ENCODE measurements around the gene SPHK1. TPM values are rescaled to one million over a fixed set of nuclear protein-coding genes. Genes with fewer than 3 reads are reported as not detected.

SPHK1 gene
- total RNA-seq (10 to 100 TPM in 3 of 9 donors, 1 to 10 TPM in 6; 2.6 to 13.8 (median 4.6) TPM), polyA plus RNA-seq (10 to 100 TPM in 1 of 2 donors, 1 to 10 TPM in 1; 2.6 to 20.5 TPM)
- long read RNA-seq, donor 1, partial matches to known transcripts: 2 of 10 reads
- long read RNA-seq, donor 1, other reads (novel, unspliced or antisense): 2 of 10 reads
- long read RNA-seq, donor 2, transcript SPHK1-210 (6 exons, 1,821 nt): major isoform, 5 of 30 reads
- long read RNA-seq, donor 2, partial matches to known transcripts: 10 of 30 reads
- long read RNA-seq, donor 2, other reads (novel, unspliced or antisense): 10 of 30 reads
- long read RNA-seq, donor 3, transcript SPHK1-210 (6 exons, 1,821 nt): major isoform, 7 of 14 reads
- long read RNA-seq, donor 3, partial matches to known transcripts: 0 of 14 reads
- long read RNA-seq, donor 3, other reads (novel, unspliced or antisense): 5 of 14 reads

- Histone ChIP-seq H3K27ac (peak within 1 kb of the TSS; percentile 77 to 95 (median 84)), H3K36me3 (peaks cover 0 to 10% (median 0%) of the 10 kb centered on the region in 9 donors), H3K4me1 (peaks cover 0 to 46% (median 32%) of the 10 kb centered on the region in 12 donors), H3K4me3 (peak within 1 kb of the TSS; percentile 47 to 76 (median 66)), H3K27me3 (no peaks in the 10 kb centered on the region), H3K9me3 (no peaks in the 10 kb centered on the region)
- intact Hi-C loops (cut with DNase I): no loop called here
- DNase-seq (peak; percentile 80 to 92 (median 82)), ATAC-seq (peak; percentile 50 to 87 (median 76))
- 0 to 1% (median 0%) methylated on average over 18 to 118 of the region's 118 CpGs for WGBS, 4 donors
- TF ChIP-seq CTCF (IDR thresholded peaks at IDR 0.05) (no peak), POLR2A (IDR thresholded peaks at IDR 0.05) (peak in 1 of 2 donors; percentile 54)
Observed at GRCh38 chr17:76384222-76384986, at the start of gene SPHK1. Gene SPHK1, plus strand, starts transcription at chr17:76384609. Its CDS starts 1,036 bp downstream, at chr17:76385645.

GRCh38 chr17:76335716-76336381, 48.6 kb upstream of the SPHK1 start:
- no peak overlapping the region for H3K27ac ChIP-seq
- intact Hi-C loops (cut with DNase I): no loop called here
- H3K4me1 ChIP-seq: peaks cover 0 to 17% (median 1%) of the 10 kb centered on the region in 12 donors
- H3K9me3 ChIP-seq: no peaks in the 10 kb centered on the region
- TF ChIP-seq POLR2A (IDR thresholded peaks at IDR 0.05): no peak
- no peak for TF ChIP-seq CTCF (IDR thresholded peaks at IDR 0.05)
- DNase-seq (no peak), ATAC-seq (no peak)
- 95 to 98% (median 97%) methylated on average over 9 of the region's 9 CpGs for WGBS, 4 donors
- H3K36me3 ChIP-seq: peaks cover 0 to 22% (median 16%) of the 10 kb centered on the region in 9 donors
- no peak overlapping the region for H3K4me3 ChIP-seq
- H3K27me3 ChIP-seq: no peaks in the 10 kb centered on the region

- DNase-seq (no peak), ATAC-seq (no peak)
- intact Hi-C loops (cut with DNase I): no loop called here
- Histone ChIP-seq H3K4me3 (no peak overlapping the region), H3K9me3 (no peaks in the 10 kb centered on the region), H3K36me3 (peaks cover 0 to 22% (median 11%) of the 10 kb centered on the region in 9 donors), H3K27ac (no peak overlapping the region), H3K27me3 (no peaks in the 10 kb centered on the region), H3K4me1 (peaks cover 0 to 17% (median 1%) of the 10 kb centered on the region in 12 donors)
- no peak for TF ChIP-seq CTCF (IDR thresholded peaks at IDR 0.05)
- no peak for TF ChIP-seq POLR2A (IDR thresholded peaks at IDR 0.05)
- WGBS, 4 donors: 81 to 89% (median 83%) methylated on average over 7 of the region's 7 CpGs
Observed at GRCh38 chr17:76336756-76337412, 47.5 kb upstream of the SPHK1 start.
